Activated naive CD8-positive, alpha-beta T cell treated with anti-CD3 and anti-CD28 coated beads, Interleukin-2, amount 50 U/mL, for 16 hours (primary cell): ENCODE results near the gene ELF1.
"Not testable (repeated sequence)": the region's sequence is repeated elsewhere in the genome, so short reads cannot be mapped to it uniquely, and the experiment has no call there.

Source experiments
- DNase-seq: peaks from one replicate; pipeline ENCODE4 v3.0.0-alpha.2; 2020; ENCODE audit warnings: low read depth, low spot score

The ELF1 gene

DNA sequence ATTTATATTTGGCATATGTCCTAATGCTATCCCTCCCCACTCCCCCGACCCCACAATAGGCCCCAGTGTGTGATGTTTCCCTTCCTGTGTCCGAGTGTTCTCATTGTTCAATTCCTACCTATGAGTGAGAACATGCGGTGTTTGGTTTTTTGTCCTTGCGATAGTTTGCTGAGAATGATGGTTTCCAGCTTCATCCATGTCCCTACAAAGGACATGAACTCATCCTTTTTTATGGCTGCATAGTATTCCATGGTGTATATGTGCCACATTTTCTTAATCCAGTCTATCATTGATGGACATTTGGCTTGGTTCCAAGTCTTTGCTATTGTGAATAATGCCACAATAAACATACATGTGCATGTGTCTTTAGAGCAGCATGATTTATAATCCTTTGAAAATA lies 23.3 kb upstream of the ELF1 start:
- not testable (repeated sequence) for DNase-seq

DNA sequence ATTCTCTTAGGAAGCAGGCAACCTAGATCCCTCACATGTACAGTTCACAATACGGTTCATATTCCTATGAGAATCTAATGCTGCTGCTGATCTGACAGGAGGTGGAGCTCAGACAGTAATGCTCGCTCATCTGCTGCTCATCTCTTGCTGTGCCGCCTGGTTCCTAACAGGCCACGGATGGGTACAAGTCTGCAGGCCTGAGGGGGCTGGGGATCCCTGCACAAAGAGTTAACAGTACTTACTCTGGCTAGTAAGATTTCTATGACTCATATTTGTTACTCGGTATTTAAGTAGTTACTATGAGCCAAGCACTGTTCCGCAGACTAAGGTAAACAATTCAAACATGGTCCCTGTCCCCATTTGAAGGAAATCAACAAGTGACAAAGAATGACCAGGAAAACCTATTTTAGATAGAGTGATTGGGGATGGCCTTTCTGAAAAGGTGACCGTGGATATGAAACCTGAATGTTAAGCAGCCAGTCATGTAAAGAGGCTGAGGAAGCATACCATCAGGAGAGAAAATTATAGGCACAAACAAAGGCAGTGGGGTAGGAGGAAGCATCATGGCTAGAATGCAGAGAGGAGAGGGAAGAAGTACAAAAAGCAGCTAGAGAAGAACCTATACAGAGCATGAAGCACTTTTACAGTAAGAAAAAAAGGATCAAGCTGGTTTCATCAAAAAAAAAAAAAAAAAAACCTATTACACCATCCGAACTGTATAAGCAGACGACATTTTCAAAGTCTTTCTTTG lies 21.6 kb upstream of the ELF1 start:
- DNase-seq, result no peak

DNA sequence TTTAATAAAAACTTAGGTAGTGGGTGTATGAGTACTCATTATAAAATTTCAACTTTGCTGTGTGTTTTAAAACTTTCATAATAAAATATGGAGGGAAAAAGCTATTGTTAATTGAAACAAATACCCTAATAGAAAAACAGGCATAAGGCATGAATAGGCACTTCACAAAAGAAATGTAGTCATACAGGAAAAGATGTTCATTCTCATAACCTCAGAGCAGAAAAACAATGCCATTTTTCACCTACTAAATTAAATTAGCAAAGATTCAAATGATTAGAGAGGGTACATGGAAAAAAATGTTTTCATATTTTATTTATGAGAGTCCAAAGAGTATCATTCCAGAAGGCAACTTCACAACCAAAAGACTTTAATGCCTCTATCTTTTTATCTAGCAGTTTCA lies 20.6 kb upstream of the ELF1 start:
- DNase-seq, result no peak

DNA sequence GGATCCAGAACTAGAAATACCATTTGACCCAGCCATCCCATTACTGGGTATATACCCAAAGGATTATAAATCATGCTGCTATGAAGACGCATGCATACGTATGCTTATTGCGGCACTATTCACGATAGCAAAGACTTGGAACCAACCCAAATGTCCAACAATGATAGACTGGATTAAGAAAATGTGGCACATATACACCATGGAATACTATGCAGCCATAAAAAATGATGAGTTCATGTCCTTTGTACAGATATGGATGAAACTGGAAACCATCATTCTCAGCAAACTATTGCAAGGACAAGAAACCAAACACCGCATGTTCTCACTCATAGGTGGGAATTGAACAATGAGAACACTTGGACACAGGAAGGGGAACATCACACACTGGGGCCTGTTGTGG lies 17.4 kb upstream of the ELF1 start:
- DNase-seq, result not testable (repeated sequence)

- no peak for DNase-seq
Observed at GRCh38 chr13:41034881-41035280, 15.8 kb upstream of the ELF1 start.

GRCh38 chr13:41034382-41034781 lies 15.3 kb upstream of the ELF1 start:
- DNase-seq, result no peak

GRCh38 chr13:41032691-41033376 lies 13.7 kb upstream of the ELF1 start:
- no peak for DNase-seq

DNA sequence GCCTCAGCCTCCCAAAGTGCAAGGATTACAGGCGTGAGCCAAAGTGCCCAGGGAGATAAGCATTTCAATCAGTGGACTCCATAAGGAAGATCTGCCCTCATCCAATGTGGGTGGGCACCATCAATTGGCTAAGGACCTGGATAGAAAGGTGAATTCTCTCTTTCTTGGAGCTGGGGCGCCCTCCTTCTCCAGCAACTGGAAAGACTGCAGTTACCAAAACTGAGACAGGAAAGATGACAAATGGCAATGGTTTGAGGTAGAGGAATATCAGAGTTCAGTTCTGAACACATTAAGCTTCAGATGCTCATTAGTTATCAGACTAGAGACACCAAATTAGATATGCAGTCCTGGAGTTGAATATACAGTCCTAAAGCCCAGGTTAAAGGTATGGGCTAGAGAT lies 10.5 kb upstream of the ELF1 start:
- DNase-seq, result no peak

- no peak for DNase-seq
Observed at GRCh38 chr13:41028051-41028450, 8.9 kb upstream of the ELF1 start.

- no peak for DNase-seq
Observed at GRCh38 chr13:41026788-41027187, 7.7 kb upstream of the ELF1 start.

GRCh38 chr13:41025518-41025917 lies 6.4 kb upstream of the ELF1 start:
- no peak for DNase-seq

DNA sequence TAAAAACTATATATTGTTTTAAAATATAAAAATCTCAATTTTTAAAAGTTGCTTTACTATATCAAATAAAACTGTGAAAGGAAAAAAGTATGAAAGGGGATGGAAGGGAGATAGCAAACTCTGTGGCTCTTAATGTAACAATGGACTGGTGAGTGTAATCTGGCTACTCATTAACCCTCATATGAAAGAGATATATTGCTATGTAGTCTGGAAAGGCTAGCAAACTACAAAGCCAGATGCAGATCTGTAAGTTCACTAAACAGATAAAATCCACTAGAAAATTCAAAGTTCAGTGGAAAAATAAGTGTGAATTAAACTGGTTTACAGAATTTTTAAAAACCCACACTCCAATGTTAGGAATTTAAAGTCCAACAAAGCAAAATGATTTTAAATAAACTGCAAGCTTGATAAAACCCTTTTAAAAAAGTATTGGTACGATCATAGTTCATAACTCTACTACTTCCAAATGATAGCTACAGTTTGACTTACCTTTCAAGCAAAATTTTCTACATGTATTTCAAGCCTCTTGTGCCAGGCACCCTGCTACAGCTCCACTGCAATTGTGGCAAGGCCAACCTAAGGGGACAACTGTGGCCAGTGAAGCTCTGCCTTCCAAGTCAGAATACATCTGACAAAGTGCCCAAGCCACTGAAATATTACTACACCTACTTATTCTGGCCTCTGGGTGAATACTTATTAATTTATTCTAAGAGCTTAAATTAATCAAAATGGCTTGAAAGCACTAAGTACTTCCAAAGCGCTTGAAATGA lies 647 bp upstream of the ELF1 start:
- DNase-seq, result no peak

- no peak for DNase-seq
Observed at GRCh38 chr13:41018602-41018948, 541 bp downstream of the ELF1 start.

DNA sequence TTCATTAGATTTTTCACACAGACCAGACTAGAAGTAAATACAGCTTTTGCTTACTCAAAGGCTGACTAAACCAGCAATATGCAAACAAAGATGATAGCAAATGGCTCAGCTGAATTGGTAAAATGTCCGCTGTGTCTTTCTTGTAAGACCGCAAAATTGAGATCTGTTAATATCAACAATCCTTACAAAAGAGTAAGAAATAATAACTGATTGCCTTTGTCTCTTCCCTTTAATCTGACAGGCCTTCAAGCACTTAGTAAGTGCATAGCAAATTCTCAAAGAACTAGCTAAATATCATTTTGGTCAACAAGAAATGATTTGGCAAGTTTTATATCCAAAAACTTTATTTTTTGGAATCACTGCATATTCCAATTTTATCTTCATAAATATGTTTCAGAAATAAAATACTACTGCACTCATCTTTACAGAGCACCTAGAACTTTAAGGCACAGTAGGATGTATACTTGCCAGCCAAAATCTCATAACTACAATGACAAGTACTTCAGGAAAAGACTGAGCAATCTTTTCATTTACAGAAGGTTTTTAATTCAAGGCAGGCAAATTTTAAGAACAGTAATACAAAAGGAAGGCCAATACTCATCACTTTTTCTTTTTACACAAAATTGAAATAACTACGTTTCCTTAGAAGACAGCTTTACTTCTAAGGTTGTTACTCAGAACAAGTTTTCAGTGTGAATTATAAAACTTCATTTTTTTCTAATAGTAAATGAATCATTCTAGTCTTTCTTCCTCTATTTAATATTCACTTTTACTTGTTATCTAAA lies 1.1 kb downstream of the ELF1 start:
- DNase-seq, result no peak

GRCh38 chr13:41017159-41017558 lies 2.0 kb downstream of the ELF1 start:
- no peak for DNase-seq

DNA sequence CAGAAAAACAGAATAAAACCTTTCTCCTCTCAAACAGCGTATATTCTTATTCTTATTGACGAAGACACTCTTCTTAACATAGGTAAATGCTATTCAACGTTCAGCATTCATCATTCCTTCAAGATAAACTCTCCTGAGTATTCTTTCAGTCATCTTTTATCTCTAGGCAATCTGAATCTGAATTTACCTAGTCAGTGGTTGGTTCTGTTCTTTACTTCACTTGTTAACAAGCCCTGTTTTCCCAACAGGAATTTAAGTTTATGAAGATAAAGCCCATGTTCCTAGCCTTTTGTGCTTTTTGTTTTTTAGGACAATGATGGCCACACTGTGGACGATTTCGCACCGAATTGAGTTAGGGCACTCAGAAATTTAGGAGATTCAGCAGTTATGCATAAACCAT lies 3.2 kb downstream of the ELF1 start:
- no peak for DNase-seq

DNA sequence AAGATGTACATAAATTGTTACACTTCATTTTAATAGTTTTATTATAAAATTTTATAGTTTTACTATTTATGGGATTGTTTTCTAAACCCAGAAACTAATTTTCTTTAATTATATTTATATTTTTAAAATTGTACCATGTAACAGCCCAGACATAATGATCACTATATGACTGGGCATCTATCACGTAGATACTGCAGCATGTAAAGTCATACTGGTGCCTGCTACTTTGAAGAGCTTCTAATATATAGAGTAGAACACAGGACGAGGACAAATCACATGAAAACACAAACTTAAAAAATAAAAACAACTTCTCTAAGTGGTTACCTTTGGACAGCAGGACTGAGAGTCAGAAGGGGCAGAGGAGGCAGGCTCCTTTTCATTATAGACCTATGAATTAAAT lies 5.3 kb downstream of the ELF1 start:
- no peak for DNase-seq

- no peak for DNase-seq
Observed at GRCh38 chr13:41012536-41012935, 6.6 kb downstream of the ELF1 start.

DNA sequence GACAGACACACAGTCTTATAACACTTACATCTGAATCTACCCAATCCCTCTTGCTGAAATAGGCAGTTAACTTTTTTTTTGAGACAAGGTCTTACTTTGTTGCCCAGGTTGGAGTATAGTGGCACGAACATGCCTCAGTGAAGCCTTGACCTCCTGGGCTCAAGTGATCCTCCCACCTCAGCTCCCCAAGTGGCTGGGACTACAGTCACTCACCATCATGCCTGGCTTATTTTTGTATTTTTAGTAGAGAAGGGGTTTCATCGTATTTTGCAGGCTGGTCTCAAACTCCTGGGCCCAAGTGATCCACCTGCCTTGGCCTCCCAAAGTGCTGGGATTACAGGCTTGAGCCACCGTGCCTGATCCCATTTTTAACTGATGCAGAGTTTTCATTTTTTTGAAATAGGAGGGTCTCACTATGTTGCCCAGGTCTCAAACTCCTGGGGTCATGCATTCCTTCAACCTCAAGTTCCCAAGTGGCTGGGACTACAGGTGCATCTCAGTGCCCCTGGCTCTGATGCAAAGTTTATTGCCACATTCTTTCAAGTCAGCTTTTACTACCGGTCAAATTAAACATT lies 7.6 kb downstream of the ELF1 start:
- DNase-seq, result no peak

DNA sequence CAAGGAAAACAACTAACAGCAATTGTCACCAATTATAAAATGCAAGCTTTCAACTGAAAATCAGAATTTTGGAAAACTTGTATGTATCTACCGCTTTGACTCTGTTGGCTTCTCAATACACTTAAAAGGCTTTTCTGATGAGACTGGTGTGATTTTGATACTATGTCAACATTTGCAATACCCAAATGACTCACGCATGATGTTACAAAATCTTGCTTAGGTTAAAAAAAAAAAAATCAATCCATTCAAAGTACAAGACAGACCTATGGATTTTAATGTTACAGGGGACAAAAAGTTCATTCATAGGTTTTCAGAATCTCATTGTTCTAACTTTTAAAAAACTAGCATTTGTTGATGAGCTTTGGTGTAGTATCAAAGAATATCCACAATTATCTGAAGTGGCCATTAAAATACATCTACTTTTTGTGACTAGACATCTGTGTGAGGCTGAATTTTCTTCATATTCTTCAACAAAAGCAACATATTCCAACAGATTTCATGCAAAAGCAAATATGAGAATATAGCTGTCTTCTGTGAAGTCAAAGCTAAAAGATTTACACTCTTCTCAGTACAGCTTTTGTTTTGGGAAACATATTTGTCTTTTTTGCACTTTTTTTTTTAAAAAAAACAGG lies 10.7 kb downstream of the ELF1 start:
- no peak for DNase-seq

DNA sequence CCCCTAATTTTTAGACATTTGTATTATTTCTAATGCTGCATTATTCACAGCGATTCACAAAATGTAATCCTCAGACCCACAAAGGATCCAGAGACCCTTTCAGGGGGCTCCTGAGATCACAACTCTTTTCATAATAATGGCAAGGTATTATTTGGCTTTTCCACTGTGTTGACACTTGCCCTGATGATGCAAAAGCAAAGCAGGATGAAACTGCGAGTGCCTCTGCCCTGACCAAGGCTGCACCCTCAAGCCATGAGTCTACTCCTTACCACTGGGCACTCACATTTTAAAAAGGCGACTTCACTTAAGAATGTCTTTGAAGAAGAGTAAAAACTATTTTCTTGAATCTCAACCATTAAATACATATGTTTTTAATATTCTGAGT lies 11.4 kb downstream of the ELF1 start:
- DNase-seq, result no peak
